HepG2 (cell line): ENCODE data around the gene ZNF581. TPM values are rescaled to one million over a fixed set of nuclear protein-coding genes. Genes with fewer than 3 reads are reported as not detected.

Experiments
- AGO1 ChIP-seq: fragments of 200-400 bp; formaldehyde crosslinking; IDR thresholded peaks from 2 replicates; pipeline ENCODE4 v1.6.1; 2017; ENCODE audit warnings: mild to moderate bottlenecking, low read depth, low read length, moderate library complexity; ENCODE audit not compliant: poor library complexity, severe bottlenecking
- BORCS8-MEF2B ChIP-seq: sonication (generic); formaldehyde crosslinking; IDR thresholded peaks from 2 replicates; pipeline ENCODE4 v1.8.0; 2022; ENCODE audit warnings: mild to moderate bottlenecking, missing genetic modification reagents
- HOXA3 ChIP-seq: sonication (generic); formaldehyde crosslinking; IDR thresholded peaks from 2 replicates; pipeline ENCODE4 v1.5.0; 2020; ENCODE audit warnings: missing genetic modification reagents
- KMT2B ChIP-seq: IDR thresholded peaks from 2 replicates; pipeline ENCODE4 v1.6.1; 2016; ENCODE audit warnings: missing genetic modification reagents, missing compliant biosample characterization
- MEIS2 ChIP-seq: sonication (generic); formaldehyde crosslinking; IDR thresholded peaks from 2 replicates; pipeline ENCODE4 v1.9.0; 2021; ENCODE audit warnings: mild to moderate bottlenecking, missing genetic modification reagents
- MTA3 ChIP-seq: sonication (generic); formaldehyde crosslinking; IDR thresholded peaks from 2 replicates; pipeline ENCODE4 v1.4.0; 2020; ENCODE audit warnings: missing genetic modification reagents
- POLR2AphosphoS5 ChIP-seq: IDR thresholded peaks from 2 replicates; pipeline ENCODE4 v1.6.1; 2012; ENCODE audit warnings: low read depth, low read length
- RBAK ChIP-seq: sonication (generic); formaldehyde crosslinking; IDR thresholded peaks from 2 replicates; pipeline ENCODE4 v1.5.1; 2020; ENCODE audit warnings: mild to moderate bottlenecking, missing genetic modification reagents
- REST ChIP-seq, 2 experiments: IDR thresholded peaks; 2 replicates each; pipeline ENCODE4 v1.6.1; 2011 to 2012; ENCODE audit warnings: low read length in 2 of 2, borderline replicate concordance in 1 of 2, low read depth in 1 of 2, mild to moderate bottlenecking in 1 of 2, moderate library complexity in 1 of 2
- SKIL ChIP-seq: sonication (generic); formaldehyde crosslinking; IDR thresholded peaks from 2 replicates; pipeline ENCODE4 v1.8.0; 2022; ENCODE audit warnings: missing genetic modification reagents, mild to moderate bottlenecking, moderate library complexity, borderline replicate concordance
- THRA ChIP-seq: sonication (generic); formaldehyde crosslinking; IDR thresholded peaks from 2 replicates; pipeline ENCODE4 v1.4.0; 2020; ENCODE audit warnings: missing genetic modification reagents, borderline replicate concordance
- ZNF251 ChIP-seq: sonication (generic); formaldehyde crosslinking; IDR thresholded peaks from 2 replicates; pipeline ENCODE4 v1.9.0; 2021; ENCODE audit warnings: mild to moderate bottlenecking, missing genetic modification reagents
- ZNF3 ChIP-seq: IDR thresholded peaks from 2 replicates; pipeline ENCODE4 v1.7.0; 2017; ENCODE audit warnings: inconsistent platforms
- ZNF326 ChIP-seq: sonication (generic); formaldehyde crosslinking; IDR thresholded peaks from 2 replicates; pipeline ENCODE4 v1.4.0; 2020; ENCODE audit warnings: missing genetic modification reagents, borderline replicate concordance
- polyA plus RNA-seq, 8 experiments: library from polyadenylated mRNA; depleted of rRNA in 3 of 8; stranded (reverse) in 7 of 8; unstranded in 1 of 8; fragments of >200 nt; fragmentation: Illumina TruSeq in 4 of 8; extraction: Trizol in 4 of 8; gene quantifications; 2 replicates each; pipeline versions ENCODE4 v1.2.1 to v1.2.3, GENCODE V29; 2011 to 2016; ENCODE audit warnings: low read depth in 4 of 8, missing spikeins in 1 of 8, mixed read lengths in 1 of 8; ENCODE audit not compliant: insufficient read depth in 1 of 8
- total RNA-seq, 5 experiments: library from RNA; depleted of rRNA; stranded (reverse); fragments of >200 nt; fragmentation: Illumina TruSeq; extraction: Trizol; gene quantifications; 2 replicates each; pipeline ENCODE4 v1.2.3, GENCODE V29; 2016; ENCODE audit warnings: low read depth in 1 of 5
- TF ChIP-seq, protein P1 (sequence below): sonication (generic); formaldehyde crosslinking; IDR thresholded peaks from 2 replicates; pipeline ENCODE4 v1.4.0; 2020; ENCODE audit warnings: missing genetic modification reagents
- TF ChIP-seq, protein P2 (sequence below): sonication (generic); formaldehyde crosslinking; conservative IDR thresholded peaks from 2 replicates; pipeline ENCODE4 v1.4.0; 2020; ENCODE audit warnings: missing genetic modification reagents
- TF ChIP-seq, protein P3 (sequence below): sonication (generic); formaldehyde crosslinking; IDR thresholded peaks from 2 replicates; pipeline ENCODE4 v1.4.0; 2020; ENCODE audit warnings: missing genetic modification reagents

The ZNF581 gene
- total and polyA plus RNA-seq, 2 of the 13 experiments (the other 11 are each of a cell fraction or from before 2014, with no cell fraction given), result 19.6 to 49.5 TPM

- TF ChIP-seq THRA (CRISPR knock-in tag) (no peak), MTA3 (CRISPR knock-in tag) (no peak), SKIL (no peak), RBAK (CRISPR knock-in tag) (no peak), ZNF251 (no peak), ZNF326 (no peak), KMT2B (no peak), HOXA3 (CRISPR knock-in tag) (no peak), MEIS2 (CRISPR knock-in tag) (no peak), REST (IDR thresholded peaks at IDR 0.05; ENCODE audit: borderline replicate concordance in 1 of 2, low read depth in 1 of 2, low read length in 2 of 2) (no peak), POLR2AphosphoS5 (peak; percentile 45; the same call in 1 of the 2 replicates), BORCS8-MEF2B (CRISPR knock-in tag) (no peak), AGO1 (no peak), ZNF3 (no peak)
- TF ChIP-seq, protein P1, sequence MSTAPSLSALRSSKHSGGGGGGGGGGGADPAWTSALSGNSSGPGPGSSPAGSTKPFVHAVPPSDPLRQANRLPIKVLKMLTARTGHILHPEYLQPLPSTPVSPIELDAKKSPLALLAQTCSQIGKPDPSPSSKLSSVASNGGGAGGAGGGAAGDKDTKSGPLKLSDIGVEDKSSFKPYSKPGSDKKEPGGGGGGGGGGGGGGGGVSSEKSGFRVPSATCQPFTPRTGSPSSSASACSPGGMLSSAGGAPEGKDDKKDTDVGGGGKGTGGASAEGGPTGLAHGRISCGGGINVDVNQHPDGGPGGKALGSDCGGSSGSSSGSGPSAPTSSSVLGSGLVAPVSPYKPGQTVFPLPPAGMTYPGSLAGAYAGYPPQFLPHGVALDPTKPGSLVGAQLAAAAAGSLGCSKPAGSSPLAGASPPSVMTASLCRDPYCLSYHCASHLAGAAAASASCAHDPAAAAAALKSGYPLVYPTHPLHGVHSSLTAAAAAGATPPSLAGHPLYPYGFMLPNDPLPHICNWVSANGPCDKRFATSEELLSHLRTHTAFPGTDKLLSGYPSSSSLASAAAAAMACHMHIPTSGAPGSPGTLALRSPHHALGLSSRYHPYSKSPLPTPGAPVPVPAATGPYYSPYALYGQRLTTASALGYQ, result no peak
- TF ChIP-seq, protein P2, sequence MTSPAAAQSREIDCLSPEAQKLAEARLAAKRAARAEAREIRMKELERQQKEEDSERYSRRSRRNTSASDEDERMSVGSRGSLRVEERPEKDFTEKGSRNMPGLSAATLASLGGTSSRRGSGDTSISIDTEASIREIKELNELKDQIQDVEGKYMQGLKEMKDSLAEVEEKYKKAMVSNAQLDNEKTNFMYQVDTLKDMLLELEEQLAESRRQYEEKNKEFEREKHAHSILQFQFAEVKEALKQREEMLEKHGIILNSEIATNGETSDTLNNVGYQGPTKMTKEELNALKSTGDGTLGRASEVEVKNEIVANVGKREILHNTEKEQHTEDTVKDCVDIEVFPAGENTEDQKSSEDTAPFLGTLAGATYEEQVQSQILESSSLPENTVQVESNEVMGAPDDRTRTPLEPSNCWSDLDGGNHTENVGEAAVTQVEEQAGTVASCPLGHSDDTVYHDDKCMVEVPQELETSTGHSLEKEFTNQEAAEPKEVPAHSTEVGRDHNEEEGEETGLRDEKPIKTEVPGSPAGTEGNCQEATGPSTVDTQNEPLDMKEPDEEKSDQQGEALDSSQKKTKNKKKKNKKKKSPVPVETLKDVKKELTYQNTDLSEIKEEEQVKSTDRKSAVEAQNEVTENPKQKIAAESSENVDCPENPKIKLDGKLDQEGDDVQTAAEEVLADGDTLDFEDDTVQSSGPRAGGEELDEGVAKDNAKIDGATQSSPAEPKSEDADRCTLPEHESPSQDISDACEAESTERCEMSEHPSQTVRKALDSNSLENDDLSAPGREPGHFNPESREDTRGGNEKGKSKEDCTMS (CRISPR knock-in tag), result no peak
- TF ChIP-seq, protein P3, sequence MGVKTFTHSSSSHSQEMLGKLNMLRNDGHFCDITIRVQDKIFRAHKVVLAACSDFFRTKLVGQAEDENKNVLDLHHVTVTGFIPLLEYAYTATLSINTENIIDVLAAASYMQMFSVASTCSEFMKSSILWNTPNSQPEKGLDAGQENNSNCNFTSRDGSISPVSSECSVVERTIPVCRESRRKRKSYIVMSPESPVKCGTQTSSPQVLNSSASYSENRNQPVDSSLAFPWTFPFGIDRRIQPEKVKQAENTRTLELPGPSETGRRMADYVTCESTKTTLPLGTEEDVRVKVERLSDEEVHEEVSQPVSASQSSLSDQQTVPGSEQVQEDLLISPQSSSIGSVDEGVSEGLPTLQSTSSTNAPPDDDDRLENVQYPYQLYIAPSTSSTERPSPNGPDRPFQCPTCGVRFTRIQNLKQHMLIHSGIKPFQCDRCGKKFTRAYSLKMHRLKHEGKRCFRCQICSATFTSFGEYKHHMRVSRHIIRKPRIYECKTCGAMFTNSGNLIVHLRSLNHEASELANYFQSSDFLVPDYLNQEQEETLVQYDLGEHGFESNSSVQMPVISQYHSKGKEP (CRISPR knock-in tag), result no peak
These were observed 42.8 kb upstream of the ZNF581 start (continued) for GRCh38 chr19:55600662-55601028.
